OCI-LY7 (cell line): ENCODE data around the gene STK32C. TPM values are rescaled to one million over a fixed set of nuclear protein-coding genes. Genes with fewer than 3 reads are reported as not detected.

Experiments used
- BruUV-seq: library from RNA; stranded (reverse); fragments of 400-500 nt; replicated peaks from 2 replicates; lab custom pipeline; 2021; lab: Mats Ljungman, UMichigan
- CTCF ChIA-PET: fragments of 300-600 bp; sonication (Branson Sonifier 250); formaldehyde crosslinking; loops from one replicate; lab custom pipeline; 2022; ENCODE audit warnings: antibody characterized with exemption; ENCODE audit not compliant: unreplicated experiment; lab: Charles Lee
- POLR2A ChIA-PET: fragments of 300-600 bp; sonication (Branson Sonifier 250); formaldehyde crosslinking; loops from one replicate; lab custom pipeline; 2022; ENCODE audit warnings: antibody characterized with exemption; lab: Charles Lee
- DNase-seq: peaks from one replicate; pipeline ENCODE4 v3.0.0-alpha.2; 2015; ENCODE audit warnings: low spot score
- H2AFZ ChIP-seq: fragments of 200-600 bp; sonication (generic), shearing (Covaris generic); 2 replicates; pipeline ENCODE4 v1.6.1; 2014; ENCODE audit warnings: mild to moderate bottlenecking, antibody characterized with exemption, low read length, moderate library complexity
- H3K27ac ChIP-seq: fragments of 200-600 bp; sonication (generic); 2 replicates; pipeline ENCODE4 v1.5.1; 2014; ENCODE audit warnings: mixed run types, low read depth, mild to moderate bottlenecking, moderate library complexity, low read length, inconsistent platforms; ENCODE audit not compliant: poor library complexity, severe bottlenecking
- H3K36me3 ChIP-seq: fragments of 200-600 bp; sonication (generic); 2 replicates; pipeline ENCODE4 v1.6.1; 2014; ENCODE audit warnings: mild to moderate bottlenecking, antibody characterized with exemption, low read length, moderate library complexity, mixed read lengths; ENCODE audit not compliant: insufficient read depth
- H3K4me1 ChIP-seq: fragments of 200-600 bp; sonication (generic); 2 replicates; pipeline ENCODE4 v1.5.1; 2014; ENCODE audit warnings: mild to moderate bottlenecking, low read length; ENCODE audit not compliant: insufficient read depth, poor library complexity, severe bottlenecking
- H3K4me2 ChIP-seq: fragments of 200-600 bp; sonication (generic); 2 replicates; pipeline ENCODE4 v1.6.1; 2014; ENCODE audit warnings: mild to moderate bottlenecking, low read length
- H3K4me3 ChIP-seq: fragments of 200-600 bp; sonication (generic); 2 replicates; pipeline ENCODE4 v1.5.1; 2014; ENCODE audit warnings: mild to moderate bottlenecking, low read depth, low read length; ENCODE audit not compliant: poor library complexity, severe bottlenecking
- H3K79me2 ChIP-seq: fragments of 200-600 bp; sonication (generic); 2 replicates; pipeline ENCODE4 v1.6.1; 2016; ENCODE audit warnings: low read depth, mild to moderate bottlenecking, low read length, moderate library complexity, mixed read lengths; ENCODE audit not compliant: insufficient read depth
- H3K9me2 ChIP-seq: fragments of 200-600 bp; sonication (generic); 2 replicates; pipeline ENCODE4 v1.6.1; 2016; ENCODE audit warnings: mild to moderate bottlenecking, low read length, mixed read lengths; ENCODE audit not compliant: insufficient read depth
- H3K9me3 ChIP-seq: fragments of 200-600 bp; sonication (generic); 2 replicates; pipeline ENCODE4 v1.6.1; 2014; ENCODE audit warnings: mild to moderate bottlenecking, mixed run types, low read length, mixed read lengths
- H4K20me1 ChIP-seq: fragments of 200-600 bp; sonication (generic); 2 replicates; pipeline ENCODE4 v1.6.1; 2014; ENCODE audit warnings: mild to moderate bottlenecking, antibody characterized with exemption, low read length, moderate library complexity, mixed read lengths; ENCODE audit not compliant: insufficient read depth
- CTCF ChIP-seq: fragments of 200-600 bp; sonication (generic); conservative IDR thresholded peaks from 2 replicates; pipeline ENCODE4 v1.5.1; 2014; ENCODE audit warnings: mild to moderate bottlenecking, antibody characterized with exemption, low read length, moderate library complexity, mixed read lengths
- EZH2phosphoT487 ChIP-seq: fragments of 200-600 bp; sonication (generic); IDR thresholded peaks from 2 replicates; pipeline ENCODE4 v1.6.1; 2018; ENCODE audit warnings: low read depth, borderline replicate concordance, mild to moderate bottlenecking, mixed run types, antibody characterized with exemption, low read length, moderate library complexity, mixed read lengths
- intact Hi-C: fragments of 100-400 bp; cut with micrococcal nuclease; formaldehyde crosslinking; loops from one replicate; pipeline ENCODE4 v1.10.0; 2022; ENCODE audit not compliant: unreplicated experiment
- total RNA-seq, 2 experiments: library from RNA; depleted of rRNA in 1 of 2; stranded (reverse); fragments of >200 nt in 1 of 2; shearing (Covaris generic) in 1 of 2; gene quantifications; 2 replicates each; pipeline ENCODE4 v1.2.3, GENCODE V29; 2014 to 2022

STK32C gene
- total RNA-seq, 2 experiments from 2014 or later: 13.1 to 30.4 TPM

- Histone ChIP-seq H3K79me2 (no peaks in the 10 kb centered on the region), H3K27ac (no peak overlapping the region), H3K4me1 (no peaks in the 10 kb centered on the region), H3K36me3 (no peaks in the 10 kb centered on the region), H3K9me3 (no peaks in the 10 kb centered on the region), H3K4me3 (no peak overlapping the region), H3K4me2 (no peak overlapping the region), H3K9me2 (no peaks in the 10 kb centered on the region), H2AFZ (no peak overlapping the region), H4K20me1 (no peaks in the 10 kb centered on the region)
- ChIA-PET CTCF (no interaction called here), POLR2A (no interaction called here)
- TF ChIP-seq CTCF: no peak
- TF ChIP-seq EZH2phosphoT487: no peak
- intact Hi-C loops: no loop called here
- no peak for DNase-seq
- no TSS peak for BruUV-seq
These were observed 120.2 kb downstream of the STK32C start for GRCh38 chr10:132187430-132188138.

- H3K4me1 ChIP-seq: no peaks in the 10 kb centered on the region
- H3K79me2 ChIP-seq: no peaks in the 10 kb centered on the region
- H3K9me2 ChIP-seq: no peaks in the 10 kb centered on the region
- no peak within 1 kb of the TSS for H3K4me3 ChIP-seq
- no peaks in the 10 kb centered on the region for H3K36me3 ChIP-seq
- no TSS peak for BruUV-seq
- no peaks in the 10 kb centered on the region for H3K9me3 ChIP-seq
- POLR2A ChIA-PET: no interaction called here
- DNase-seq: no peak
- no peak within 1 kb of the TSS for H2AFZ ChIP-seq
- intact Hi-C loops: no loop called here
- H3K4me2 ChIP-seq: no peak within 1 kb of the TSS
- H4K20me1 ChIP-seq: no peaks in the 10 kb centered on the region
- H3K27ac ChIP-seq: no peak within 1 kb of the TSS
- TF ChIP-seq CTCF: no peak
- TF ChIP-seq EZH2phosphoT487: no peak
- CTCF ChIA-PET: no interaction called here
These were observed 121.0 kb downstream of the STK32C start, which contains the start of gene DPYSL4 for GRCh38 chr10:132186488-132187429. TSS of gene DPYSL4 (plus strand) at chr10:132186948. CDS start at chr10:132187064, 116 bp downstream.
